H9 (cell line): ENCODE results near the gene ATP5MG. TPM values are rescaled to one million over a fixed set of nuclear protein-coding genes. Genes with fewer than 3 reads are reported as not detected.

ENCODE experiments used
- DNase-seq: peaks from one replicate; pipeline ENCODE4 v3.0.0-alpha.2; 2017
- H2AFZ ChIP-seq: one replicate; pipeline ENCODE4 v1.6.1; 2013; ENCODE audit warnings: mild to moderate bottlenecking, low read length, control low read depth, moderate library complexity
- H2AK5ac ChIP-seq: 2 replicates; pipeline ENCODE4 v1.6.1; 2013; ENCODE audit warnings: low read length, control low read depth, mixed read lengths; ENCODE audit not compliant: insufficient read length
- H2BK120ac ChIP-seq: one replicate; pipeline ENCODE4 v1.6.1; 2013; ENCODE audit warnings: low read depth, mild to moderate bottlenecking, low read length, control low read depth, inconsistent platforms; ENCODE audit not compliant: poor library complexity, severe bottlenecking
- H2BK12ac ChIP-seq: 2 replicates; pipeline ENCODE4 v1.6.1; 2013; ENCODE audit warnings: low read length, control low read depth, mixed read lengths, low read depth; ENCODE audit not compliant: insufficient read length
- H2BK15ac ChIP-seq: 2 replicates; pipeline ENCODE4 v1.6.1; 2013; ENCODE audit warnings: low read depth, low read length, control low read depth
- H2BK20ac ChIP-seq: one replicate; pipeline ENCODE4 v1.6.1; 2013; ENCODE audit warnings: low read depth, mild to moderate bottlenecking, low read length, control low read depth, inconsistent platforms; ENCODE audit not compliant: poor library complexity, severe bottlenecking
- H2BK5ac ChIP-seq: 2 replicates; pipeline ENCODE4 v1.6.1; 2013; ENCODE audit warnings: low read length, control low read depth, mixed read lengths; ENCODE audit not compliant: insufficient read length
- H3K14ac ChIP-seq: 2 replicates; pipeline ENCODE4 v1.6.1; 2013; ENCODE audit warnings: low read length, control low read depth; ENCODE audit not compliant: insufficient read depth
- H3K18ac ChIP-seq: 2 replicates; pipeline ENCODE4 v1.6.1; 2013; ENCODE audit warnings: low read depth, mild to moderate bottlenecking, mixed read lengths, low read length, control low read depth; ENCODE audit not compliant: insufficient read length
- H3K23ac ChIP-seq: 2 replicates; pipeline ENCODE4 v1.6.1; 2013; ENCODE audit warnings: low read length, control low read depth, mixed read lengths, low read depth; ENCODE audit not compliant: insufficient read length
- H3K23me2 ChIP-seq: 2 replicates; pipeline ENCODE4 v1.6.1; 2013; ENCODE audit warnings: low read depth, mild to moderate bottlenecking, mixed read lengths, low read length, control low read depth; ENCODE audit not compliant: insufficient read length, poor library complexity, severe bottlenecking
- H3K27ac ChIP-seq: 2 replicates; pipeline ENCODE4 v1.5.1; 2013; ENCODE audit warnings: low read length, control low read depth, mixed read lengths, low read depth; ENCODE audit not compliant: insufficient read length
- H3K27me3 ChIP-seq: 2 replicates; pipeline ENCODE4 v1.6.1; 2013; ENCODE audit warnings: low read length, control low read depth, inconsistent platforms; ENCODE audit not compliant: insufficient read depth
- H3K4ac ChIP-seq: 2 replicates; pipeline ENCODE4 v1.6.1; 2013; ENCODE audit warnings: low read depth, mild to moderate bottlenecking, control low read depth, inconsistent platforms, low read length, moderate library complexity
- H3K4me1 ChIP-seq: 2 replicates; pipeline ENCODE4 v1.6.1; 2013; ENCODE audit warnings: low read length, control low read depth, inconsistent platforms; ENCODE audit not compliant: insufficient read depth
- H3K4me2 ChIP-seq: 2 replicates; pipeline ENCODE4 v1.6.1; 2013; ENCODE audit warnings: low read length, control low read depth, mixed read lengths; ENCODE audit not compliant: insufficient read length, insufficient read depth
- H3K56ac ChIP-seq: 2 replicates; pipeline ENCODE4 v1.6.1; 2013; ENCODE audit warnings: low read depth, mild to moderate bottlenecking, mixed read lengths, low read length, control low read depth; ENCODE audit not compliant: insufficient read length
- H3K79me1 ChIP-seq: 2 replicates; pipeline ENCODE4 v1.6.1; 2013; ENCODE audit warnings: low read depth, mild to moderate bottlenecking, moderate library complexity, low read length, control low read depth, inconsistent platforms; ENCODE audit not compliant: insufficient read depth, poor library complexity, severe bottlenecking
- H3K79me2 ChIP-seq: 2 replicates; pipeline ENCODE4 v1.6.1; 2013; ENCODE audit warnings: low read length, control low read depth, inconsistent platforms; ENCODE audit not compliant: insufficient read depth
- H3K9ac ChIP-seq: 2 replicates; pipeline ENCODE4 v1.6.1; 2013; ENCODE audit warnings: low read length, control low read depth, mixed read lengths; ENCODE audit not compliant: insufficient read length; ENCODE audit errors: extremely low read depth
- H3K9me3 ChIP-seq: one replicate; pipeline ENCODE4 v1.6.1; 2013; ENCODE audit warnings: low read depth, low read length, inconsistent platforms; ENCODE audit not compliant: control insufficient read depth
- H3T11ph ChIP-seq: one replicate; pipeline ENCODE4 v1.6.1; 2013; ENCODE audit warnings: mild to moderate bottlenecking, low read length, control low read depth, inconsistent platforms
- H4K20me1 ChIP-seq: one replicate; pipeline ENCODE4 v1.6.1; 2013; ENCODE audit not compliant: control insufficient read depth, insufficient read length, insufficient read depth
- H4K5ac ChIP-seq: 2 replicates; pipeline ENCODE4 v1.6.1; 2013; ENCODE audit warnings: low read depth, mild to moderate bottlenecking, mixed read lengths, low read length, control low read depth; ENCODE audit not compliant: insufficient read length
- H4K8ac ChIP-seq: replicated peaks from 2 replicates; pipeline ENCODE4 v1.6.1; 2013; ENCODE audit warnings: low read length, control low read depth, mixed read lengths, low read depth; ENCODE audit not compliant: insufficient read length
- H4K91ac ChIP-seq: 2 replicates; pipeline ENCODE4 v1.6.1; 2013; ENCODE audit warnings: low read depth, mild to moderate bottlenecking, moderate library complexity, mixed read lengths, low read length, control low read depth; ENCODE audit not compliant: insufficient read length
- H3K27ac Mint-ChIP-seq, 3 experiments: 2 replicates in 2 of 3; 3 replicates in 1 of 3; pipeline ENCODE4 v1.8.0; 2020 to 2021; ENCODE audit warnings: mixed read lengths in 3 of 3, mild to moderate bottlenecking in 1 of 3, moderate library complexity in 1 of 3
- H3K27me3 Mint-ChIP-seq: 2 replicates; pipeline ENCODE4 v1.8.0; 2021; ENCODE audit warnings: low read depth, mild to moderate bottlenecking, moderate library complexity, mixed read lengths
- H3K36me3 Mint-ChIP-seq, 3 experiments: 2 replicates in 2 of 3; 3 replicates in 1 of 3; pipeline ENCODE4 v1.8.0; 2020 to 2021; ENCODE audit warnings: low read depth in 3 of 3, mixed read lengths in 3 of 3; ENCODE audit not compliant: insufficient read depth in 1 of 3
- H3K4me1 Mint-ChIP-seq, 2 experiments: 2 replicates each; pipeline ENCODE4 v1.8.0; 2020; ENCODE audit warnings: mixed read lengths in 2 of 2
- H3K4me3 Mint-ChIP-seq, 2 experiments: 2 replicates in 1 of 2; 3 replicates in 1 of 2; pipeline ENCODE4 v1.8.0; 2020 to 2021; ENCODE audit warnings: mild to moderate bottlenecking in 2 of 2, mixed read lengths in 2 of 2, moderate library complexity in 1 of 2
- H3K9me3 Mint-ChIP-seq, 2 experiments: 2 replicates in 1 of 2; 3 replicates in 1 of 2; pipeline ENCODE4 v1.8.0; 2020; ENCODE audit warnings: mild to moderate bottlenecking in 2 of 2, mixed read lengths in 2 of 2, moderate library complexity in 1 of 2
- CTCF ChIP-seq: fragments of 200-600 bp; sonication (generic); conservative IDR thresholded peaks from 3 replicates; pipeline ENCODE4 v1.8.0; 2021; ENCODE audit warnings: antibody characterized with exemption, mild to moderate bottlenecking
- WGBS: extraction: QIAGEN DNeasy Blood & Tissue Kit; methylation state at CpG from one replicate; pipeline ENCODE4 v1.1.7; 2013; ENCODE audit warnings: missing lambda C conversion rate, low lambda C conversion rate, mixed read lengths; ENCODE audit not compliant: insufficient read length; ENCODE audit errors: extremely low coverage; 5-methylcytosine and 5-hydroxymethylcytosine counted together
- total RNA-seq: library from RNA; stranded (reverse); gene quantifications from 2 replicates; pipeline ENCODE4 v1.2.1, GENCODE V29; 2021

The ATP5MG gene
- total RNA-seq, 1 experiment from 2014 or later: 254 TPM

- Histone ChIP-seq H3K27ac (peak overlapping the region; percentile 44), H3K56ac (no peak overlapping the region), H3K9ac (no peak overlapping the region), H3K4ac (no peak overlapping the region), H2AK5ac (no peak overlapping the region), H3K79me1 (no peaks in the 10 kb centered on the region), H3T11ph (no peak overlapping the region), H3K4me2 (no peak overlapping the region), H2BK20ac (no peak overlapping the region), H2BK12ac (no peak overlapping the region), H3K27me3 (no peaks in the 10 kb centered on the region), H2BK5ac (no peak overlapping the region), H4K8ac (no peak overlapping the region), H3K79me2 (no peaks in the 10 kb centered on the region), H3K23me2 (no peaks in the 10 kb centered on the region), H2BK15ac (no peak overlapping the region), H3K14ac (no peak overlapping the region), H2AFZ (no peak overlapping the region), H2BK120ac (no peak overlapping the region), H4K20me1 (no peaks in the 10 kb centered on the region), H3K23ac (no peak overlapping the region), H3K4me1 (no peaks in the 10 kb centered on the region), H4K5ac (no peak overlapping the region), H4K91ac (no peak overlapping the region), H3K18ac (no peak overlapping the region), H3K9me3 (no peaks in the 10 kb centered on the region)
- H3K36me3 Mint-ChIP-seq: peaks cover 0 to 3% (median 3%) of the 10 kb centered on the region in 3 experiments; a peak in 3 of 7 replicates
- H3K4me3 Mint-ChIP-seq: no peak overlapping the region
- H3K9me3 Mint-ChIP-seq: no peaks in the 10 kb centered on the region
- no peak for TF ChIP-seq CTCF
- H3K27me3 Mint-ChIP-seq: no peaks in the 10 kb centered on the region
- WGBS: no CpG with 5 or more reads among the region's 8 CpGs
- no peak overlapping the region for H3K27ac Mint-ChIP-seq
- no peak for DNase-seq
- H3K4me1 Mint-ChIP-seq: peaks cover 9 to 12% of the 10 kb centered on the region in 2 experiments
These were observed 13.8 kb downstream of the ATP5MG start for GRCh38 chr11:118415062-118415738.
